ENCODE measurements around the gene OXSR1.

The OXSR1 gene

GRCh38 chr3:38164952-38165721, at the start of gene OXSR1:
Gene OXSR1, plus strand, starts transcription at chr3:38165537. Its CDS starts 340 bp downstream, at chr3:38165877.
- H3K36me3 ChIP-seq (ENCODE audit: insufficient read depth, low read length), result no peaks in the 10 kb centered on the region
- TF ChIP-seq CTCF (conservative IDR thresholded peaks at IDR 0.05; ENCODE audit: low read length) (no peak), EZH2phosphoT487 (IDR thresholded peaks at IDR 0.05; ENCODE audit: borderline replicate concordance) (no peak)
- peak within 1 kb of the TSS; percentile 85 for H2AFZ ChIP-seq (ENCODE audit: low read length)
- peak within 1 kb of the TSS; percentile 92 for H3K9ac ChIP-seq (ENCODE audit: low read depth, low read length, poor library complexity, severe bottlenecking)
- H3K79me2 ChIP-seq (ENCODE audit: insufficient read depth, low read length), result peaks cover 58% of the 10 kb centered on the region
- H3K4me3 ChIP-seq (ENCODE audit: low read length, poor library complexity, severe bottlenecking), result peak within 1 kb of the TSS; percentile 87
- H3K9me2 ChIP-seq (replicated peaks; ENCODE audit: low read depth, low read length), result no peaks in the 10 kb centered on the region
- H3F3A ChIP-seq (ENCODE audit: low read depth), result peaks cover 2% of the 10 kb centered on the region; the same call in 1 of the 2 replicates
- peak within 1 kb of the TSS; percentile 98 for H3K4me2 ChIP-seq (ENCODE audit: low read depth, low read length, poor library complexity, severe bottlenecking)
- peaks cover 46% of the 10 kb centered on the region for H3K4me1 ChIP-seq (ENCODE audit: insufficient read depth, low read length, poor library complexity, severe bottlenecking)
- H3K27me3 ChIP-seq (ENCODE audit: insufficient read depth, low read length, poor library complexity, severe bottlenecking), result no peaks in the 10 kb centered on the region
- peaks cover 36% of the 10 kb centered on the region for H4K20me1 ChIP-seq (ENCODE audit: insufficient read depth, low read length, poor library complexity, severe bottlenecking)
- H3K9me3 ChIP-seq (ENCODE audit: insufficient read depth, low read depth, low read length), result no peaks in the 10 kb centered on the region

GRCh38 chr3:38115645-38116427, 49.5 kb upstream of the OXSR1 start:
- Histone ChIP-seq H4K20me1 (ENCODE audit: insufficient read depth, low read length, poor library complexity, severe bottlenecking) (no peaks in the 10 kb centered on the region), H3K4me3 (ENCODE audit: low read length, poor library complexity, severe bottlenecking) (no peak overlapping the region), H2AFZ (ENCODE audit: low read length) (no peak overlapping the region), H3K9me2 (replicated peaks; ENCODE audit: low read depth, low read length) (no peaks in the 10 kb centered on the region), H3K27me3 (ENCODE audit: insufficient read depth, low read length, poor library complexity, severe bottlenecking) (no peaks in the 10 kb centered on the region), H3K9me3 (ENCODE audit: insufficient read depth, low read depth, low read length) (no peaks in the 10 kb centered on the region), H3K36me3 (ENCODE audit: insufficient read depth, low read length) (peaks cover under 1% of the 10 kb centered on the region; the same call in 1 of the 2 replicates), H3K4me2 (ENCODE audit: low read depth, low read length, poor library complexity, severe bottlenecking) (no peak overlapping the region), H3F3A (ENCODE audit: low read depth) (no peaks in the 10 kb centered on the region), H3K79me2 (ENCODE audit: insufficient read depth, low read length) (no peaks in the 10 kb centered on the region), H3K9ac (ENCODE audit: low read depth, low read length, poor library complexity, severe bottlenecking) (no peak overlapping the region), H3K4me1 (ENCODE audit: insufficient read depth, low read length, poor library complexity, severe bottlenecking) (no peaks in the 10 kb centered on the region)
- no peak for TF ChIP-seq EZH2phosphoT487 (IDR thresholded peaks at IDR 0.05; ENCODE audit: borderline replicate concordance)
- no peak for TF ChIP-seq CTCF (conservative IDR thresholded peaks at IDR 0.05; ENCODE audit: low read length)

GRCh38 chr3:38116471-38117162, 48.7 kb upstream of the OXSR1 start:
- Histone ChIP-seq H3K36me3 (ENCODE audit: insufficient read depth, low read length) (peaks cover 8% of the 10 kb centered on the region; the same call in 1 of the 2 replicates), H3K79me2 (ENCODE audit: insufficient read depth, low read length) (no peaks in the 10 kb centered on the region), H3K9me2 (replicated peaks; ENCODE audit: low read depth, low read length) (no peaks in the 10 kb centered on the region), H3K4me2 (ENCODE audit: low read depth, low read length, poor library complexity, severe bottlenecking) (no peak overlapping the region), H3F3A (ENCODE audit: low read depth) (no peaks in the 10 kb centered on the region), H3K4me3 (ENCODE audit: low read length, poor library complexity, severe bottlenecking) (no peak overlapping the region), H3K9ac (ENCODE audit: low read depth, low read length, poor library complexity, severe bottlenecking) (no peak overlapping the region), H3K9me3 (ENCODE audit: insufficient read depth, low read depth, low read length) (no peaks in the 10 kb centered on the region), H3K27me3 (ENCODE audit: insufficient read depth, low read length, poor library complexity, severe bottlenecking) (no peaks in the 10 kb centered on the region), H2AFZ (ENCODE audit: low read length) (no peak overlapping the region), H4K20me1 (ENCODE audit: insufficient read depth, low read length, poor library complexity, severe bottlenecking) (no peaks in the 10 kb centered on the region), H3K4me1 (ENCODE audit: insufficient read depth, low read length, poor library complexity, severe bottlenecking) (no peaks in the 10 kb centered on the region)
- TF ChIP-seq EZH2phosphoT487 (IDR thresholded peaks at IDR 0.05; ENCODE audit: borderline replicate concordance), result no peak
- peak; percentile 30 for TF ChIP-seq CTCF (conservative IDR thresholded peaks at IDR 0.05; ENCODE audit: low read length)

Data from Loucy (cell line).